Smooth muscle cell (in vitro differentiated cells): ENCODE data around the gene COL9A1. TPM values are rescaled to one million over a fixed set of nuclear protein-coding genes. Genes with fewer than 3 reads are reported as not detected.
A peak's percentile ranks its signal among the peaks of the same experiment; 100 is the strongest.
"Not testable (repeated sequence)": the region's sequence is repeated elsewhere in the genome, so short reads cannot be mapped to it uniquely, and the experiment has no call there.

Source experiments
- DNase-seq: peaks from one replicate; lab custom pipeline; 2025; ENCODE audit not compliant: unreplicated experiment; lab: John Stamatoyannopoulos, UW
- H2AFZ ChIP-seq: fragments of 200-600 bp; sonication (generic); 2 replicates; pipeline ENCODE4 v1.6.0; 2016; ENCODE audit warnings: antibody characterized with exemption, low read depth, mild to moderate bottlenecking
- H3F3A ChIP-seq: fragments of 200-600 bp; sonication (generic); 2 replicates; pipeline ENCODE4 v1.6.0; 2017; ENCODE audit warnings: antibody characterized with exemption, low read depth
- H3K27ac ChIP-seq: fragments of 200-600 bp; sonication (generic); 2 replicates; pipeline ENCODE4 v1.5.1; 2016; ENCODE audit warnings: low read depth, mild to moderate bottlenecking
- H3K27me3 ChIP-seq: fragments of 200-600 bp; sonication (generic); 2 replicates; pipeline ENCODE4 v1.6.1; 2016; ENCODE audit warnings: low read depth, mild to moderate bottlenecking
- H3K36me3 ChIP-seq: fragments of 200-600 bp; sonication (generic); 2 replicates; pipeline ENCODE4 v1.5.1; 2016; ENCODE audit warnings: low read depth
- H3K4me1 ChIP-seq: fragments of 200-600 bp; sonication (generic); 2 replicates; pipeline ENCODE4 v1.5.1; 2016; ENCODE audit warnings: low read depth
- H3K4me2 ChIP-seq: fragments of 200-600 bp; sonication (generic); 2 replicates; pipeline ENCODE4 v1.6.0; 2016; ENCODE audit warnings: mild to moderate bottlenecking
- H3K4me3 ChIP-seq: fragments of 200-600 bp; sonication (generic); 2 replicates; pipeline ENCODE4 v1.5.1; 2016; ENCODE audit warnings: mild to moderate bottlenecking
- H3K79me2 ChIP-seq: fragments of 200-600 bp; sonication (generic); 2 replicates; pipeline ENCODE4 v1.6.0; 2016; ENCODE audit warnings: low read depth, mild to moderate bottlenecking
- H3K9ac ChIP-seq: fragments of 200-600 bp; sonication (generic); 2 replicates; pipeline ENCODE4 v1.6.0; 2016; ENCODE audit warnings: low read depth
- H3K9me3 ChIP-seq: fragments of 200-600 bp; sonication (generic); replicated peaks from 2 replicates; pipeline ENCODE4 v1.5.1; 2016; ENCODE audit warnings: low read depth
- H4K20me1 ChIP-seq: fragments of 200-600 bp; sonication (generic); 2 replicates; pipeline ENCODE4 v1.6.0; 2016; ENCODE audit warnings: low read depth
- WGBS: methylation state at CpG from one replicate; pipeline ENCODE4 v1.1.7; 2016; ENCODE audit warnings: low lambda C conversion rate; 5-methylcytosine and 5-hydroxymethylcytosine counted together
- polyA plus RNA-seq: library from polyadenylated mRNA; unstranded; fragments of >200 nt; fragmentation: Nextera tagmentation; extraction: Ambion mirVana; gene quantifications from 2 replicates; pipeline ENCODE4 v1.2.1, GENCODE V29; 2016
- total RNA-seq: library from RNA; depleted of rRNA; stranded (reverse); fragments of >200 nt; gene quantifications from 2 replicates; pipeline ENCODE4 v1.2.3, GENCODE V29; 2014
- TF ChIP-seq, protein P1 (sequence below): fragments of 200-600 bp; sonication (generic); IDR thresholded peaks from 2 replicates; pipeline ENCODE4 v1.5.1; 2017; ENCODE audit warnings: borderline replicate concordance, mild to moderate bottlenecking, antibody characterized with exemption; ENCODE audit not compliant: insufficient read depth, poor library complexity, severe bottlenecking

Gene COL9A1
- total and polyA plus RNA-seq, 2 experiments from 2014 or later = not detected

DNA sequence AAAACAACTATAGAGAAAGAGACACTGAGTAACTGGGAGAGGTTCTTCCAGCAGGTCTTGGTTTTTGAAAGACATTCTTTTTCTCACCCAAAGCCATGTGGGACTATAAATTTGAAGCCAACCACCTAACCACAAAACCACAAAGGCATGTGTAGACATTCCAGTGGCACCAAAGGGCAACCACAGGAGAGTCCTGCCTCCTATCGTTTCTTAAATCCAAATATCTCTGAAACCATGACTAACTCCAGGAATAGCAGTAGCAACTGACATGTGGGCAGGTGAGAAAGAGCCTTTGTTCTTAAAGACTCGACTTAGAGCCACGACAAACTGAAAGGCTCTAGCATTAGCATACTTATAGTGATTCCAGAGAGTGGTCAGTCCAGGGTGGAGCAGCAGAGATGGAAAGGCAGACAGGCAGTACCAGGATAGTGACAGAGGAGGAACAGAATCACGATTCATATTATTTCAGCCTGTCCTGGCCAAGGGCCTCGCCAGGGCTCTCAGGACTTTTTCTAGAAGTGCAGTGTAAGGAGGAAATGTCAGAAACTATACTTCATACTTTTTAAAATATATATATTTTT lies 9.4 kb upstream of the COL9A1 start:
- Histone ChIP-seq H3K4me2 (peak overlapping the region; percentile 7), H3K9me3 (no peaks in the 10 kb centered on the region), H3K9ac (no peak overlapping the region), H2AFZ (no peak overlapping the region), H3K27ac (no peak overlapping the region), H3K27me3 (peaks cover 77% of the 10 kb centered on the region), H4K20me1 (no peaks in the 10 kb centered on the region), H3K36me3 (no peaks in the 10 kb centered on the region), H3K79me2 (no peaks in the 10 kb centered on the region), H3K4me3 (no peak overlapping the region), H3K4me1 (no peaks in the 10 kb centered on the region), H3F3A (no peaks in the 10 kb centered on the region)
- TF ChIP-seq, protein P1, sequence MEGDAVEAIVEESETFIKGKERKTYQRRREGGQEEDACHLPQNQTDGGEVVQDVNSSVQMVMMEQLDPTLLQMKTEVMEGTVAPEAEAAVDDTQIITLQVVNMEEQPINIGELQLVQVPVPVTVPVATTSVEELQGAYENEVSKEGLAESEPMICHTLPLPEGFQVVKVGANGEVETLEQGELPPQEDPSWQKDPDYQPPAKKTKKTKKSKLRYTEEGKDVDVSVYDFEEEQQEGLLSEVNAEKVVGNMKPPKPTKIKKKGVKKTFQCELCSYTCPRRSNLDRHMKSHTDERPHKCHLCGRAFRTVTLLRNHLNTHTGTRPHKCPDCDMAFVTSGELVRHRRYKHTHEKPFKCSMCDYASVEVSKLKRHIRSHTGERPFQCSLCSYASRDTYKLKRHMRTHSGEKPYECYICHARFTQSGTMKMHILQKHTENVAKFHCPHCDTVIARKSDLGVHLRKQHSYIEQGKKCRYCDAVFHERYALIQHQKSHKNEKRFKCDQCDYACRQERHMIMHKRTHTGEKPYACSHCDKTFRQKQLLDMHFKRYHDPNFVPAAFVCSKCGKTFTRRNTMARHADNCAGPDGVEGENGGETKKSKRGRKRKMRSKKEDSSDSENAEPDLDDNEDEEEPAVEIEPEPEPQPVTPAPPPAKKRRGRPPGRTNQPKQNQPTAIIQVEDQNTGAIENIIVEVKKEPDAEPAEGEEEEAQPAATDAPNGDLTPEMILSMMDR = no peak
- no peak for DNase-seq
- WGBS = 33% methylated on average over 5 of the region's 5 CpGs

DNA sequence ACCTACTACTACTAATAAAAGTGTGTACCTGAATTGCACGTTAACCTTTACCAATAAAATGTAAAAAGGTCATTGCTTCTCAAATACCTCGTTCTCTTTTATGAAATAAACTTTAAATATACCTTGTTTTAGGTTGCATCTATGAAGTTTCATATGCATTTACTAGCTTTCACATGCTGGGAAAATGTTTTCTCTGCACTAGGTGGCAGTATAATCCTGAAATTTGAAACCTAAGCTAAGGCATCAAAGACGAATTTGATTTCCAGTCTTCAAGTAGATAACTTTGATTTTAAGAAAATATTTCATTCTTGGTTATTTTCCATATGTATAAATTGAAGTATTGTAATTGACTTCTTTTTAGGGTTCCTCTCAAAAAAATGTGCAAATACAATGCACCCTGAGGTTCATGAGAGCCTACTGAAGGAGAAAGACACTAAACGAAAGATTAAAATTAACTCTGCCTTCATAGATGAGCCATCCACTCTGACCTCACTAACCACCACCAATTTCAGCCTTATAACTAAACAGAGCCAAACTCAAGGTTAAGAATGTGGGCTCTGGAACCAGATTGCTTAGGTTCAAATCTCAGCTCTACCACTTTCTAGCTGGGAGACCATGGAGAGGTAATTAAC lies 7.3 kb upstream of the COL9A1 start:
- Histone ChIP-seq H3K4me1 (no peaks in the 10 kb centered on the region), H3K9ac (no peak overlapping the region), H3K9me3 (no peaks in the 10 kb centered on the region), H3K27me3 (peaks cover 77% of the 10 kb centered on the region), H3K27ac (no peak overlapping the region), H3K79me2 (no peaks in the 10 kb centered on the region), H3F3A (no peaks in the 10 kb centered on the region), H3K36me3 (no peaks in the 10 kb centered on the region), H3K4me3 (no peak overlapping the region), H2AFZ (no peak overlapping the region), H4K20me1 (no peaks in the 10 kb centered on the region), H3K4me2 (no peak overlapping the region)
- TF ChIP-seq, protein P1 = peak; percentile 69
- WGBS = 19% methylated on average over 4 of the region's 4 CpGs
- DNase-seq = no peak

DNA sequence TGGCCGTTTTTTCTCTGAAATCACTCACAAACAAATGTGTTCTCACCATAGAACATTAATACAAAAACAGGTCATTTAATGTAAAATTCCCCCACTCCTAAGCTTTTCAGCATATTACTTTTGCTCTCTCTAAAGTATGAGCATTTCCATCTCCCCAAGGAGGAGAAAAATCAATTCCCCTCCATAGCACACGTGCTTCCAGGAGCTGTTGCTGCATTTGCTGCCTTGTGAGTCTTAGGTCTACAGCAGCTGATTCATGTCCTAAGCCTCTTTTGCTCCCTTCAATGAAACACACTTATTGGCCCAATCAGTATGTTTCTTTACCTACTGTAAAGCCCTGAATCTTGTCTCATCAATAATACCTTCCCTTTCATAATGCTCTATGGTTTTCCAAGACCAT lies 6.4 kb upstream of the COL9A1 start:
- H3K79me2 ChIP-seq = no peaks in the 10 kb centered on the region
- H2AFZ ChIP-seq = no peak overlapping the region
- no peak overlapping the region for H3K4me2 ChIP-seq
- no peak overlapping the region for H3K9ac ChIP-seq
- no peaks in the 10 kb centered on the region for H4K20me1 ChIP-seq
- no peaks in the 10 kb centered on the region for H3K36me3 ChIP-seq
- 56% methylated on average over 2 of the region's 2 CpGs for WGBS
- no peak for DNase-seq
- TF ChIP-seq, protein P1 = no peak
- H3K27ac ChIP-seq = no peak overlapping the region
- peaks cover 77% of the 10 kb centered on the region for H3K27me3 ChIP-seq
- H3K4me3 ChIP-seq = no peak overlapping the region
- no peaks in the 10 kb centered on the region for H3K4me1 ChIP-seq
- H3F3A ChIP-seq = no peaks in the 10 kb centered on the region
- H3K9me3 ChIP-seq = no peaks in the 10 kb centered on the region

DNA sequence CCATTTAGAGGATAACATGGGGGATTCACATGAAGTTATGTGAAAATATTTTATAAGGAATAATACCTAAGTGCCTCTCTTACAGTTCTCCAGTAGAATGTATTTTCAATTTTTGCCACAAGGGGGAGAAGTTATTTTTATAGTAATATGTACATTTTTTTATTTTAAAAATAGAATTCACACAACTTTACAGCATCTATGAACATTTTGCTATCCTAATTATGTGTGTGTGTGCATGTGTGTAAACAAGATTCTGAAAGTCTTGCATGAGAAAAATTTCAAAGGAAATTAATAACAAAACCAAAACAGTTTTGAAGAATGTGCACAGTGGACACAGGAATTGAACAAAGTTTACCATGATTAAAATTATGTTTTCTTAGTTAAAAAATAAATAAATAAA lies 5.3 kb upstream of the COL9A1 start:
- not testable (repeated sequence) for H3K4me3 ChIP-seq, H2AFZ ChIP-seq, H3K27ac ChIP-seq, H3F3A ChIP-seq, H3K9ac ChIP-seq, H3K36me3 ChIP-seq, DNase-seq, H4K20me1 ChIP-seq, H3K4me2 ChIP-seq, H3K79me2 ChIP-seq, H3K9me3 ChIP-seq, H3K4me1 ChIP-seq
- TF ChIP-seq, protein P1 = peak; percentile 38
- peaks cover 76% of the 10 kb centered on the region for H3K27me3 ChIP-seq
